Putamen (tissue), 1 donor: Measurements from ENCODE around the gene STX2.
"Not testable (repeated sequence)": the region's sequence is repeated elsewhere in the genome, so short reads cannot be mapped to it uniquely, and the experiment has no call there.

Experiments
- DNase-seq: peaks from one replicate; pipeline ENCODE4 v3.0.0-alpha.2; 2016; ENCODE audit warnings: low spot score

Gene STX2

GRCh38 chr12:130799051-130799450, 40.0 kb downstream of the STX2 start:
- no peak for DNase-seq

- no peak for DNase-seq
Observed at GRCh38 chr12:130796985-130797686, 41.9 kb downstream of the STX2 start.

GRCh38 chr12:130795906-130796305, 43.1 kb downstream of the STX2 start:
- DNase-seq = no peak

GRCh38 chr12:130793554-130793849, 45.5 kb downstream of the STX2 start:
- DNase-seq = no peak

- no peak for DNase-seq
Observed at GRCh38 chr12:130792821-130793553, 46.1 kb downstream of the STX2 start.

- no peak for DNase-seq
Observed at GRCh38 chr12:130791629-130792028, 47.4 kb downstream of the STX2 start.

- no peak for DNase-seq
Observed at GRCh38 chr12:130788515-130788914, 50.5 kb downstream of the STX2 start.

GRCh38 chr12:130787445-130788410, 51.3 kb downstream of the STX2 start:
- DNase-seq = no peak

GRCh38 chr12:130787041-130787440, 52.0 kb downstream of the STX2 start:
- DNase-seq = no peak

GRCh38 chr12:130783110-130783715, 55.8 kb downstream of the STX2 start:
- DNase-seq = no peak

GRCh38 chr12:130782245-130782644, 56.8 kb downstream of the STX2 start:
- not testable (repeated sequence) for DNase-seq

GRCh38 chr12:130780880-130781575, 58.0 kb downstream of the STX2 start:
- DNase-seq = no peak

- no peak for DNase-seq
Observed at GRCh38 chr12:130780325-130780724, 58.7 kb downstream of the STX2 start.

- DNase-seq = no peak
Observed at GRCh38 chr12:130778776-130779175, 60.3 kb downstream of the STX2 start.

GRCh38 chr12:130776857-130777339, 62.2 kb downstream of the STX2 start:
- DNase-seq = no peak

- peak; percentile 53 for DNase-seq
Observed at GRCh38 chr12:130775953-130776856, 62.8 kb downstream of the STX2 start.

GRCh38 chr12:130770413-130771028, 68.5 kb downstream of the STX2 start:
- no peak for DNase-seq

GRCh38 chr12:130768120-130768519, 70.9 kb downstream of the STX2 start:
- DNase-seq = no peak

GRCh38 chr12:130766470-130766869, 72.6 kb downstream of the STX2 start:
- no peak for DNase-seq

GRCh38 chr12:130765186-130765659, 73.8 kb downstream of the STX2 start:
- no peak for DNase-seq
